Fibroblast of pulmonary artery (primary cell): ENCODE data around the gene SOWAHC.
"Not testable (repeated sequence)": the region's sequence is repeated elsewhere in the genome, so short reads cannot be mapped to it uniquely, and the experiment has no call there.

Source experiments
- DNase-seq: peaks from one replicate; pipeline ENCODE4 v3.0.0-alpha.2; 2010; ENCODE audit warnings: low read depth
- H3K4me3 ChIP-seq: replicated peaks from 2 replicates; pipeline ENCODE4 v1.5.1; 2011; ENCODE audit warnings: low read depth, mild to moderate bottlenecking, control low read depth, low read length, moderate library complexity
- TF ChIP-seq, protein P1 (sequence below): IDR thresholded peaks from 2 replicates; pipeline ENCODE4 v1.5.1; 2011; ENCODE audit warnings: mild to moderate bottlenecking, control low read depth, low read length, inconsistent platforms; ENCODE audit errors: missing control alignments

The SOWAHC gene, protein sequence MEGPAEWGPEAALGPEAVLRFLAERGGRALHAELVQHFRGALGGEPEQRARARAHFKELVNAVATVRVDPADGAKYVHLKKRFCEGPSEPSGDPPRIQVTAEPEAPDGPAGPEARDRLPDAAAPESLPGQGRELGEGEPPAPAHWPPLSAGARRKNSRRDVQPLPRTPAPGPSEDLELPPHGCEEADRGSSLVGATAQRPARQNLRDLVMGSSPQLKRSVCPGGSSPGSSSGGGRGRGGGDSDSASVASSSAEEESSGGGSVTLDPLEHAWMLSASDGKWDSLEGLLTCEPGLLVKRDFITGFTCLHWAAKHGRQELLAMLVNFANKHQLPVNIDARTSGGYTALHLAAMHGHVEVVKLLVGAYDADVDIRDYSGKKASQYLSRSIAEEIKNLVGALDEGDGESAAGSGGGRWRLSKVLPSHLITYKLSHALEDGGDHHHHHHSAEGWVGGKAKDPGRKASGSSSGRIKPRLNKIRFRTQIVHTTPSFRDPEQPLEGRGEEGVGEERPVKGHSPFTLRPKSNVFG

DNA sequence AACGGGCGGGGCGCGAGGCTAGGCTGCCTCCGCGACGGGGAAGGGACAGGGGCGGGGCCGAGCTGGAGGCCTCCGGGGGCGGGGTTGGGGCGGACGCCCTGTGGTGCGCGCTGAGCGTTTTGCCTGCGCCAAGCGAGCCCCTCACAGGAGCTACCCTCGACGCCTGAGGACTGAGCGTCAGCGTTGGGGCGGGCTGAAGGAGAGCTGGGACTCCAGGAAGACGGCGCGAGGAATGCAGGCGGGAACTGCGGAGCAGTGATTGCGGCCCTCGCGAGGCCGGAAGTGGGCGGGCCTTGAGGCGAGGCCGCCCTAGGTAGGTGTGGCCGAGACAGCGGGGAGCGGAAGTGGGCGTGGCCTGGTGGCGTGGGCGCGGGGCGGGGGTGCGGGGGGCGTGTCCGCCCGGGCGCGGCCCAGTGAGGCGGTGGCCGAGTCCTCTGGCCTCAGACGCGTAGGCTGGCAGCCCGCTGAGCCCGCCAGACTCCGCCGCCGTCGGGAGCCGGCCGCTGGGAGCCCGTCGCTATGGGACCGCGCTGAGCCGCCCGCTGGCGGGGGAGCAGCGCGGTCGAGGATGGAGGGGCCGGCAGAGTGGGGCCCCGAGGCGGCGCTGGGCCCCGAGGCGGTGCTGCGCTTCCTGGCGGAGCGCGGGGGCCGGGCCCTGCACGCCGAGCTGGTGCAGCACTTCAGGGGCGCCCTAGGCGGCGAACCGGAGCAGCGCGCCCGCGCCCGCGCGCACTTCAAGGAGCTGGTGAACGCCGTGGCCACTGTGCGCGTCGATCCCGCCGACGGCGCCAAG lies at the start of gene SOWAHC, which contains the start of gene SEPTIN10:
Gene SOWAHC (plus strand): TSS at position 443 of the 793 bp plus-strand sequence. CDS start 126 bp downstream, at position 569.
Gene SEPTIN10 (minus strand): TSS at position 45 of the 793 bp plus-strand sequence. CDS start 139 bp downstream, outside the sequence.
- TF ChIP-seq, protein P1, sequence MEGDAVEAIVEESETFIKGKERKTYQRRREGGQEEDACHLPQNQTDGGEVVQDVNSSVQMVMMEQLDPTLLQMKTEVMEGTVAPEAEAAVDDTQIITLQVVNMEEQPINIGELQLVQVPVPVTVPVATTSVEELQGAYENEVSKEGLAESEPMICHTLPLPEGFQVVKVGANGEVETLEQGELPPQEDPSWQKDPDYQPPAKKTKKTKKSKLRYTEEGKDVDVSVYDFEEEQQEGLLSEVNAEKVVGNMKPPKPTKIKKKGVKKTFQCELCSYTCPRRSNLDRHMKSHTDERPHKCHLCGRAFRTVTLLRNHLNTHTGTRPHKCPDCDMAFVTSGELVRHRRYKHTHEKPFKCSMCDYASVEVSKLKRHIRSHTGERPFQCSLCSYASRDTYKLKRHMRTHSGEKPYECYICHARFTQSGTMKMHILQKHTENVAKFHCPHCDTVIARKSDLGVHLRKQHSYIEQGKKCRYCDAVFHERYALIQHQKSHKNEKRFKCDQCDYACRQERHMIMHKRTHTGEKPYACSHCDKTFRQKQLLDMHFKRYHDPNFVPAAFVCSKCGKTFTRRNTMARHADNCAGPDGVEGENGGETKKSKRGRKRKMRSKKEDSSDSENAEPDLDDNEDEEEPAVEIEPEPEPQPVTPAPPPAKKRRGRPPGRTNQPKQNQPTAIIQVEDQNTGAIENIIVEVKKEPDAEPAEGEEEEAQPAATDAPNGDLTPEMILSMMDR: no peak
- peak; percentile 100 for DNase-seq

DNA sequence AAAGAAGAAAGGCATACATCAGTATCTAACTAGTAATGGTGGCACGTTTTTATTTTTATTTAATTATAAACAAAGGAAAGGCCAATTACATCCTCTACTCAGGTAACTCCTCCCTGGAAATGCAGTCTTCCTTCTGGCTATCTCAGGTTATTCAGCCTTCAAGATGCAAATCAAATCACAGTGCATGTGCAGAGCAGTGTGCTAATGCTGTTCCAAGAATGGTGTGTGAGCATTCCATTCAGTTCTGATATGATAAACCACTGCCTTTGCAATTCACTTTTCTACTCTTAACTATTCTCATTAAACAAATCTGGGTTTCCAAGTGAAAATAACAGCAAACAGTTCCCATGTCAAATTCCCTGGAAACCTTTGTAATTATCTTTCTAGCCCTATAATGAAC lies 38.8 kb upstream of the SOWAHC start:
- no peak overlapping the region for H3K4me3 ChIP-seq
- DNase-seq: no peak
- TF ChIP-seq, protein P1: no peak

More for the DNA sequence above, at the start of gene SOWAHC, which contains the start of gene SEPTIN10:
- peak within 1 kb of the TSS; percentile 94 for H3K4me3 ChIP-seq

DNA sequence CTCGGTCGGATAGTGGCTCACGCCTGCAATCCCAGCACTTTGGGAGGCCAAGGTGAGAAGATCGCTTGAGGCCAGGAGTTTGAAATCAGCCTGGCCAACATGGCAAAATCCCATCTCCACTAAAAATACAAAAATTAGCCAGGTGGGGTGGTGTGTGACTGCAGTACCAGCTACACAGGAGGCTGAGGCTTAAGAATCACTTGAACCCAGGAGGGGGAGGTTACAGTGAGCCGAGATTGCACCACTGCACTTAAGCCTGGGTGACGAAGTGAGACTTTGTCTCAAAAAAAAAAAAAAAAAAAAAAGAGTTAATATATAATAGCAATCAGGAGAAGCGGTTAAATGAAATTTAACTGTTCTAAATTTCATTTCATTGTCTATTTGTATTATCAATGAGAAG lies 36.5 kb upstream of the SOWAHC start:
- not testable (repeated sequence) for H3K4me3 ChIP-seq, DNase-seq

DNA sequence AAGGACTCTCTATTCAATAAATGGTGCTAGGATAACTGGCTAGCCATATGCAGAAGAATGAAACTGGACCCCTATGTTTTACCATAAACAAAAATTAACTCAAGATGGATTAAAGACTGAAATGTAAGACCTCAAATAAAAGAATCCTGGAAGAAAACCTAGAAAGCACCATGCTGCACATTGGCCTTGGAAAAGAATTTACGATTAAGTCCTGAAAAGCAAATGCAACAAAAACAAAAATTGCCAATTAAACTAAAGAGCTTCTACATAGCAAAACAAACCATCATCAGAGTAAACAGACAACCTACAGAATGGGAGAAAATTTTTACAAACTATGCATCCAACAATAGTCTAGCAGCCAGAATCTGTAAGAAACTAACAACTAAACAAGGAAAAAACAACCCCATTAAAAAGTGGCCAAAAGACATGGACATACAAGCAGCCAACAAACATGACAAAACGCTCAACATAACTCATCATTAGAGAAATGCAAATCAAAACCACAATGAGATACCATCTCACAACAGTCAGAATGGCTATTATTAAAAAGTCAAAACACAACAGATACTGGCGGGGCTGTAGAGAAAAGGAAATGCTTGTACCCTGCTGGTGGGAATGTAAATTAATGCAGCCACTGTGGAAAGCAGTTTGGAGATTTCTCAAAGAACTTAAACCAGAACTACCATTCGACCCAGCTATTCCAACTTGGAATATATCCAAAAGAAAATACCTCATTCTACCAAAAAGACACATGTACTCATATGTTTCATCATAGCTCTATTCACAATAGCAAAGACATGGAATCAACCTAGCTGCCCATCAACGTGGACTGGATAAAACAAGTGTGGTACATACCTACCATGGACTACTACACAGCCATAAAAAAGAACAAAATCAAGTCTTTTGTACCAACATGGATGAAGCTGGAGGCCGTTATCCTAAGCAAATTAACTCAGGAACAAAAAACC lies 31.0 kb upstream of the SOWAHC start:
- TF ChIP-seq, protein P1: peak; percentile 34
- DNase-seq: peak; percentile 67
- H3K4me3 ChIP-seq: no peak overlapping the region

DNA sequence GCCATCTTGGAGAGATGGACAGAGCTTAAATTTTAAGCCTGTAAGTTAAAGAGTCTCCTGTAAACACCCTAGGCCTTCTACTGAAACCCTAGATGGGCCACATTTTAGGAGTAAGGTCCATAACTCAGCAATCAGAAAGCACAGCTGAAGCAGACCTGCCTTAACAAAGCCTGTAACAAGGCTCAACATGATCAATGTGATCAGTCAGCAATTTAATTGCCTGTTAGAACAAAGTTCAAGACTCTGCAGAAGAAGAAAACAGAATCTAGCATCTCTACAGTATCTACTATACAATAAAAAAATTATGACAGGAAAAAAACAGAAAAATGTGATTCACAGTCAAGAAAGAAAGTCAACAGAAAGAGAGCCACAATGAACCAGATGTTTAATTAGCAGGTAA lies 27.5 kb upstream of the SOWAHC start:
- TF ChIP-seq, protein P1: no peak
- H3K4me3 ChIP-seq: no peak overlapping the region
- DNase-seq: no peak

DNA sequence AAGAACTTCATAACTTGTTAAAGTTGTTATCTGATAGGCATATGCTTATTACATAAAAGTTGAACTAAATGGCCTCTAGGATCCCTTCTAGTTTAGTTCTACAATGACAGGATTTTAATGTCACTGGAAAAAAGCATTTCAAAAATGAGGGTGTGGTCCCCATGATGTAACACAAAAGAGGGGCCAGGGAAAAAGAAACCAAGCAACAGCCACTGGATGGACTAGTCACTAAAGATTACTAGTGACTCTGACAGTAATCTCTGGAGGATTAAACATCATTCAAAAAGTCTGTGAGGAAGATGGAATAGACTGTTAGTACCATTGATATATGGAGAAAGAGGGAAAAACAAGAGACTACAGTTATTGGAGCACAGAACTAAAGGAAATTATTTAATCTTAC lies 23.0 kb upstream of the SOWAHC start:
- DNase-seq: no peak
- H3K4me3 ChIP-seq: no peak overlapping the region
- TF ChIP-seq, protein P1: no peak
